B cell (primary cell): ENCODE measurements around the gene PRTG. TPM values are rescaled to one million over a fixed set of nuclear protein-coding genes. Genes with fewer than 3 reads are reported as not detected.

Experiments
- ATAC-seq: fragments of 200-7000 bp; cut with Tn5 transposase; one replicate; pipeline ENCODE4 v1.10.0; 2021; ENCODE audit warnings: low read depth, mild to moderate bottlenecking, moderate number of reproducible peaks, moderate library complexity
- CTCF ChIA-PET: fragments of 350-600 bp; sonication (Branson Sonifier 250); formaldehyde crosslinking; loops from one replicate; lab custom pipeline; 2021; ENCODE audit warnings: antibody characterized with exemption, inconsistent platforms; lab: Charles Lee
- POLR2A ChIA-PET: fragments of 350-600 bp; sonication (Branson Sonifier 250); formaldehyde crosslinking; loops from one replicate; lab custom pipeline; 2021; ENCODE audit warnings: antibody characterized with exemption; lab: Charles Lee
- DNase-seq: peaks from one replicate; pipeline ENCODE4 v3.0.0; 2013
- H2AFZ ChIP-seq: 2 replicates; pipeline ENCODE4 v1.6.1; 2012; ENCODE audit warnings: mild to moderate bottlenecking, low read depth, low read length; ENCODE audit not compliant: insufficient read depth, poor library complexity, severe bottlenecking
- H3K27ac ChIP-seq, 2 donors: 1 replicate in 1 of 2; 2 replicates in 1 of 2; pipeline ENCODE4 v1.5.1; 2012 to 2013; ENCODE audit warnings: low read length in 2 of 2, mild to moderate bottlenecking in 2 of 2, moderate library complexity in 1 of 2
- H3K27me3 ChIP-seq, 4 experiments: fragments of 200-600 bp in 1 of 4; sonication (generic) in 1 of 4; replicated peaks in 1 of 4; 1 replicate in 2 of 4; 2 replicates in 2 of 4; pipeline versions ENCODE4 v1.6.1 to v1.7.0; 2013 to 2016; ENCODE audit warnings: low read length in 3 of 4, mild to moderate bottlenecking in 2 of 4, mixed read lengths in 1 of 4, moderate library complexity in 1 of 4; ENCODE audit not compliant: insufficient read depth in 4 of 4, control insufficient read depth in 3 of 4; ENCODE audit errors: control extremely low read depth in 1 of 4
- H3K36me3 ChIP-seq, 2 experiments: replicated peaks in 1 of 2; 1 replicate in 1 of 2; 2 replicates in 1 of 2; pipeline versions ENCODE4 v1.6.1 to v1.7.1; 2013; ENCODE audit warnings: low read length in 1 of 2; ENCODE audit not compliant: insufficient read depth in 2 of 2, control insufficient read depth in 1 of 2; ENCODE audit errors: control extremely low read depth in 1 of 2, extremely low read depth in 1 of 2
- H3K4me1 ChIP-seq, 2 donors: fragments of 200-600 bp in 1 of 2; sonication (generic) in 1 of 2; 1 replicate in 1 of 2; 2 replicates in 1 of 2; pipeline versions ENCODE4 v1.5.1 to v1.6.1; 2013 to 2017; ENCODE audit warnings: low read length in 2 of 2; ENCODE audit not compliant: control insufficient read depth in 2 of 2, insufficient read depth in 2 of 2
- H3K4me2 ChIP-seq: replicated peaks from 2 replicates; pipeline ENCODE3; 2012; ENCODE audit warnings: mild to moderate bottlenecking, low read depth, low read length; ENCODE audit not compliant: poor library complexity, severe bottlenecking
- H3K4me3 ChIP-seq, 5 experiments: fragments of 200-600 bp in 1 of 5; sonication (generic) in 1 of 5; 1 replicate in 3 of 5; 2 replicates in 2 of 5; pipeline versions ENCODE4 v1.5.1 to v1.7.0; 2011 to 2016; ENCODE audit warnings: low read length in 4 of 5, mild to moderate bottlenecking in 4 of 5, low read depth in 2 of 5, control low read depth in 1 of 5, moderate library complexity in 1 of 5; ENCODE audit not compliant: insufficient read depth in 1 of 5; ENCODE audit errors: control extremely low read depth in 1 of 5, extremely low read depth in 1 of 5
- H3K79me2 ChIP-seq: fragments of 200-600 bp; sonication (generic); one replicate; pipeline ENCODE4 v1.6.0; 2016; ENCODE audit warnings: low read length; ENCODE audit not compliant: control insufficient read depth, insufficient read depth
- H3K9ac ChIP-seq: fragments of 200-600 bp; sonication (generic); 2 replicates; pipeline ENCODE4 v1.6.1; 2017; ENCODE audit warnings: mild to moderate bottlenecking, low read length, moderate library complexity
- H3K9me3 ChIP-seq, 3 donors: one replicate each; pipeline versions ENCODE4 v1.6.1 to v1.7.1; 2013; ENCODE audit warnings: low read length in 2 of 3; ENCODE audit not compliant: control insufficient read depth in 2 of 3, insufficient read depth in 1 of 3; ENCODE audit errors: control extremely low read depth in 1 of 3
- H4K20me1 ChIP-seq: 2 replicates; pipeline ENCODE4 v1.6.0; 2012; ENCODE audit warnings: mild to moderate bottlenecking, low read length; ENCODE audit not compliant: insufficient read depth, control insufficient read depth, poor library complexity, severe bottlenecking
- H3K27ac Mint-ChIP-seq: one replicate; pipeline ENCODE4 v1.8.0; 2021; ENCODE audit warnings: mixed read lengths
- H3K27me3 Mint-ChIP-seq: one replicate; pipeline ENCODE4 v1.8.0; 2021; ENCODE audit warnings: mixed read lengths
- H3K4me1 Mint-ChIP-seq: one replicate; pipeline ENCODE4 v1.8.0; 2021; ENCODE audit warnings: mixed read lengths
- H3K4me3 Mint-ChIP-seq: one replicate; pipeline ENCODE4 v1.8.0; 2021; ENCODE audit warnings: mixed read lengths
- H3K9me3 Mint-ChIP-seq: one replicate; pipeline ENCODE4 v1.8.0; 2022; ENCODE audit warnings: mixed read lengths; ENCODE audit not compliant: insufficient read depth
- CTCF ChIP-seq: fragments of 200-600 bp; IDR thresholded peaks from one replicate; pipeline ENCODE4 v1.8.0; 2022; ENCODE audit warnings: antibody characterized with exemption, mild to moderate bottlenecking
- EZH2 ChIP-seq: IDR thresholded peaks from 2 replicates; pipeline ENCODE4 v1.6.1; 2012; ENCODE audit warnings: borderline replicate concordance, low read depth, mild to moderate bottlenecking, moderate library complexity, low read length; ENCODE audit not compliant: insufficient read depth, poor library complexity, severe bottlenecking
- WGBS: methylation state at CpG from one replicate; pipeline ENCODE4 v1.1.5; 2013; ENCODE audit warnings: missing lambda C conversion rate; ENCODE audit not compliant: insufficient coverage; 5-methylcytosine and 5-hydroxymethylcytosine counted together
- intact Hi-C: fragments of 100-400 bp; cut with micrococcal nuclease; formaldehyde crosslinking; loops from one replicate; pipeline ENCODE4 v1.10.0; 2022
- polyA plus RNA-seq: library from polyadenylated mRNA; depleted of rRNA; stranded (reverse); fragments of >200 nt; gene quantifications from 2 replicates; pipeline ENCODE4 v1.2.3, GENCODE V29; 2012
- total RNA-seq, 2 donors: library from RNA; stranded (reverse); fragments of 120-200 nt in 1 of 2; gene quantifications; 1 replicate in 1 of 2; 2 replicates in 1 of 2; pipeline versions ENCODE4 v1.2.3 to v1.2.4, GENCODE V29; 2013 to 2022

The PRTG gene
- total and polyA plus RNA-seq, 2 donors (not counting 1 experiment from before 2014, with no cell fraction given), result not detected

DNA sequence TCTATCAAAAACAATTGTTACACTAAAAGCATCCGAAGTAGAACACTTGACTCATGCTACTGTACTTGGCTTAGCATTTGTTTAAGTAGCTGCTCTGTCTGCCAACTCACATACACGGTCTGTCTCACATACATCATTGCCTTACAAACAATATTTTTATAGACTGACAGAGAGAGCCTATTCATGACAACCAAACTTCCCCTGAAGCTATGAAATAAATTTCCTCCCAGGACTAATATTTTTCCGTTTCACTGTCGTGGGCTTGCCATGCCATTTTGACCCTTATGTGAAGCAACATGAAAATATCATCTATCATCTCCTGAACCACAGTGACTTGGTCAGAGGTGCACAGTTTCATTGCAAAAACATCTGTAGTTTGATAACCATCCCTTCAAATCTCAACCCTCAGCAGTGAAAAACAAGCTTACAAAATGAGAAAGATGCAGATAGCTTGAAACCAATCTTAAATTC is 88.4 kb downstream of the PRTG start:
- no peak overlapping the region for H3K27ac Mint-ChIP-seq
- 92% methylated on average over 2 of the region's 4 CpGs for WGBS
- no peak overlapping the region for H2AFZ ChIP-seq
- H3K27me3 ChIP-seq, result no peaks in the 10 kb centered on the region
- no peak overlapping the region for H3K4me2 ChIP-seq
- H3K27me3 Mint-ChIP-seq, result no peaks in the 10 kb centered on the region
- H3K9me3 Mint-ChIP-seq, result no peaks in the 10 kb centered on the region
- intact Hi-C loops, result no loop called here
- H3K27ac ChIP-seq, result no peak overlapping the region
- H3K9ac ChIP-seq, result no peak overlapping the region
- no peak for ATAC-seq
- H3K4me1 Mint-ChIP-seq, result no peaks in the 10 kb centered on the region
- no peak overlapping the region for H3K4me3 ChIP-seq
- H3K9me3 ChIP-seq, result no peaks in the 10 kb centered on the region
- no peak for DNase-seq
- H3K36me3 ChIP-seq, result no peaks in the 10 kb centered on the region
- no peaks in the 10 kb centered on the region for H3K4me1 ChIP-seq
- ChIA-PET POLR2A (no interaction called here), CTCF (interaction anchor here (0.7 kb wide), 1 partner anchor 11 kb away, joined by 3 read pairs; no protein-coding TSS in a partner anchor)
- no peaks in the 10 kb centered on the region for H4K20me1 ChIP-seq
- no peaks in the 10 kb centered on the region for H3K79me2 ChIP-seq
- no peak overlapping the region for H3K4me3 Mint-ChIP-seq
- TF ChIP-seq EZH2 (no peak), CTCF (no peak)

GRCh38 chr15:55652909-55653495 is 90.0 kb downstream of the PRTG start:
- no peaks in the 10 kb centered on the region for H3K36me3 ChIP-seq
- H3K4me3 ChIP-seq, result no peak overlapping the region
- WGBS, result 100% methylated on average over 1 of the region's 3 CpGs
- intact Hi-C loops, result no loop called here
- no peak overlapping the region for H3K9ac ChIP-seq
- H3K4me2 ChIP-seq, result no peak overlapping the region
- Mint-ChIP-seq H3K27me3 (no peaks in the 10 kb centered on the region), H3K27ac (no peak overlapping the region), H3K4me3 (no peak overlapping the region), H3K9me3 (no peaks in the 10 kb centered on the region), H3K4me1 (no peaks in the 10 kb centered on the region)
- ChIA-PET CTCF (no interaction called here), POLR2A (no interaction called here)
- no peaks in the 10 kb centered on the region for H3K79me2 ChIP-seq
- H3K27me3 ChIP-seq, result no peaks in the 10 kb centered on the region
- H3K9me3 ChIP-seq, result no peaks in the 10 kb centered on the region
- H3K27ac ChIP-seq, result no peak overlapping the region
- TF ChIP-seq EZH2, result no peak
- ATAC-seq, result no peak
- no peaks in the 10 kb centered on the region for H4K20me1 ChIP-seq
- no peak overlapping the region for H2AFZ ChIP-seq
- H3K4me1 ChIP-seq, result no peaks in the 10 kb centered on the region
- DNase-seq, result no peak
